CD4-positive, alpha-beta T cell treated with Interleukin-17A for 1 hour (primary cell): ENCODE data around the gene SLC43A1.

Experiments
- DNase-seq: peaks from one replicate; pipeline ENCODE4 v3.0.0-alpha.2; 2020

Gene SLC43A1

GRCh38 chr11:57497303-57498247, 17.9 kb downstream of the SLC43A1 start:
- DNase-seq, result no peak

GRCh38 chr11:57496109-57496820, 19.2 kb downstream of the SLC43A1 start:
- DNase-seq, result no peak

- DNase-seq, result peak; percentile 76
These were observed 21.7 kb downstream of the SLC43A1 start for GRCh38 chr11:57493507-57494503.

DNA sequence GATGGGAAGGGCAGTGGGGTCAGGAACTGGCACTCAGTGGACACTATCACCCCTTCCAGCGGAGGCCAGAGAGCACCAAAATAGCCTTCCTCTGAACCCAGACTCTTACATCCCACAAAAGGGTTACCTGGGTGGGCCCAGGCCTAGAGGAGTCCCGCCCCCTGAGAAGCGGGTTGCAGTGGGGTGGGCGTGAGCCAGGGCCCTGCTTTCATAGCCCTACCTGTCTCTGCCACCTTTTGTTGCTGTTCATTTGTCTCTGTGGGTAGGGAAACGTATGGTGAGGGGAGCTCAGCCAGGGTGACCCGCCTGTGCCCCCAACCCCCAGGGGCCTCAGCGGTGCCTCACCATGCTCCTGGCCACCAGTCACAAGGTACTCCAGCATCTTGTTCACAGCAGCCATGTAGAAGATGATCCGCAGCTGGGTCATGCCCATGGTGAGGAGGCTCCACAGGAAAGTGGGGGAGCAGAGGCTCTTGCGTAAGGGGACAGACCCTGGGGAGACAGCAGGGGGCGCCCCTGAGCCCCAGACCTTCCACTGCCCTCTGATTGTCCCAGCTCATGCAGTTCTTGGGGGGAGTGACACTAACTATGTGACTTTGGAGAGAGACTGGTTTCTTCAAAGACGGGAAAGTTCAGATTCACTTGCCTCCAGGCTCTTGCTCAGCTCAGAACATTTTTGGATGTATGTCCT, 24.0 kb downstream of the SLC43A1 start:
- DNase-seq, result peak; percentile 54

GRCh38 chr11:57490456-57491248, 24.9 kb downstream of the SLC43A1 start:
- no peak for DNase-seq

DNA sequence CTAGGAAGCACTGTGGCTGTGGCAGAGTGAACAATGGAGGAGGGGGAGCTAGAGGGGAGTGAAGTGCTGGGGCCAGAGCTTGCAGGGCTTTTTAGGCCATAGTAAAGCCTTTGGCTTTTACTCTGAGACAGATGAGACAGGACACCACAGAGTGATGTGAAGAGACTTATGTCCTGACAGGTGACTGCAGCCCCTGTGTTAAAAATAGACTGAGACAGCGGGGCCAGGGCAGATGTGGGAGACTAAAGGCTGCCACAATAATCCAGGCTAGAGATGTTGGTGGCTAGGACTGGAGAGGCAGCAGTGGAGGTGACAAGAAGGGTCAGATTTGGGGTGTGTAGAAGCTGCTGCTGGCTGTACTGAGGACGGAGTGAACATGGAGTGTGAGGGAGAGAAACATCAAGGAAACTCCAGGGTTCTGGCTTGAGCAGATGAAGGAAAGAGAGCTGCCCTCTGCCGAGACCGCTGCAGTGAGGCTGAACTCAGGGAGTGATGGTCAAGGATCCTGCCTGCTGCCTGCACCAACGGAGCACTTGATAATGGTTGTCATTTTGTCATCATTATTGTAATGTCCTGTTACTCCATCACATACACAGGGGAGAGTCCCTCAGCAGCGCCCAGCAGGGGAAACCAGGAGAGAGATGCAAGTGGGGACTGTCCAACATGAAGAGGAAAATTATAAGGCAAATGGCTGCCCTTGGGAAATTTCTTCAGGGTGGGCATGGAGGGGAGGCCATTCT, 27.4 kb downstream of the SLC43A1 start:
- no peak for DNase-seq

DNA sequence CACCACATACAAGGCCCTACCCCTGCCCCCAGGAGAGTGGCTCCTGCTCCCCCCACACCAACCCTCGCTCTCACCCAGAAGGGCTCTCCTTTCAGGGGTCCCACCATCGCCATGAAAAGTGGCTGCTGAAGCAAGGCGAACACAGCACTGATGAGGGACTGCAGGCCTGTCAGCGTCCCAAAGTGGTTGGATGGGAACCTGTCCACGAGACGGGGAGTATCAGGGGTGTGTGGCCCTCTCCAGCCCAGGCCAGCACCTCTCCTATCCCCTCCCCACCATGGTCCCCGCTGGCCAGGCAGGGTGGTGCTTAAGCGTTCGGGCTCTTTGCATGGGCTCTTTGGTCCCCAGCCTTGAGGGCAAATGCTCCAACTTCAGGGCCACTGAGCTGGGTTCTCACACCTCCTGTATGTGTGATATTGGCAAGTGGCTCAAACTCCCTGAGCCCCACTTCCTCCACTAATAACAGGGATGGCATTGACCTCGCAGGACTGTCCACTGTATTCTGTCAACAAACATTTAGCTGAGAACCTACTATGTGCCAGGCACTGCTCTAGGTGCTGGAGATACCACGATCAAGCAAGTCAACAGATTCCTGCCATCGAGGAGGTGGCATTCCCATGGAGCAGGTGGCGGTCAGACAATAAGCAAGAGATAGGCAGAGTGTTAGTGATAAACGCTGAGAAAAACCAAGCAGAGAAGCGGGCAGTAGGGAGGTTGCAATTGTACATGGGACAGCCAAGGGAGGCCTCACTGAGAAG, 28.3 kb downstream of the SLC43A1 start:
- DNase-seq, result no peak

DNA sequence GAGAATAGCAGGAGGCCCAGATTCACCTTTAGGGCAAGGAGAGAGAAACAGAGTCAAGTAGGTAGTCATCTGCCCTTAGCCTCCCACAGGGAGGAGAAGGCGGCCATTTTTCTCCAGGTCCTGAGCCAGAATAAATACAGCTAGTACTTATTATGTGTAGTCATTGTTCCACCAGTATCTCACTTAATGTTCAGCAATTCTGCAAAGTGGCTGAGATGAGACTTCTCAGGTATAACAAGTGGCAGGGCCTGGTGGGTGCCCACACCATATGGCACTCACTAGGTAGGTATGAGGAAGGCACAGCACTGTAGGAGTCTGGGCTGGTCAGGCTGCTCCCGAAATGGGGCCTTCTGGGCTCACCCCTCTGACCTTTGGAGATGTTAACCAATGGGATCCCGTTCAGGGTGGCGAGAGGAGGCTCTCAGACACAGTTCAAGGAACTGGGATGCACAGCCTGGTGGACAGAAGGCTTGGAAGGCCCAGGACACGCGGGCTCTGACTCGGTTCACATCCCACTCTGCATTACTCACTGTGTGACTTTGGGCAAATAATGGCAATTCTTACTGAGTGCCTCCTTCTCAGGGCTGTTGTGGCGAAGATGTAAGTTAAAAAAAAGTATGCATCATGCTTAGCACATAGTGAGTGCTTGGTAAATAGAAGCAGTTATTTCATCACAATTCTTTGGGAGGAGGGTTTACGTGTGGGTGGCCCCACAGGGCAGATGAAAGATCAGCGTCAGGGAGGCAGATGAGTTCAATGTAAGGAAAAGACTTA, 30.1 kb downstream of the SLC43A1 start:
- no peak for DNase-seq

GRCh38 chr11:57484141-57484710, 31.3 kb downstream of the SLC43A1 start:
- no peak for DNase-seq

- no peak for DNase-seq
These were observed 32.0 kb downstream of the SLC43A1 start for GRCh38 chr11:57483562-57483918.

- peak; percentile 57 for DNase-seq
These were observed 32.5 kb downstream of the SLC43A1 start for GRCh38 chr11:57482782-57483561.

DNA sequence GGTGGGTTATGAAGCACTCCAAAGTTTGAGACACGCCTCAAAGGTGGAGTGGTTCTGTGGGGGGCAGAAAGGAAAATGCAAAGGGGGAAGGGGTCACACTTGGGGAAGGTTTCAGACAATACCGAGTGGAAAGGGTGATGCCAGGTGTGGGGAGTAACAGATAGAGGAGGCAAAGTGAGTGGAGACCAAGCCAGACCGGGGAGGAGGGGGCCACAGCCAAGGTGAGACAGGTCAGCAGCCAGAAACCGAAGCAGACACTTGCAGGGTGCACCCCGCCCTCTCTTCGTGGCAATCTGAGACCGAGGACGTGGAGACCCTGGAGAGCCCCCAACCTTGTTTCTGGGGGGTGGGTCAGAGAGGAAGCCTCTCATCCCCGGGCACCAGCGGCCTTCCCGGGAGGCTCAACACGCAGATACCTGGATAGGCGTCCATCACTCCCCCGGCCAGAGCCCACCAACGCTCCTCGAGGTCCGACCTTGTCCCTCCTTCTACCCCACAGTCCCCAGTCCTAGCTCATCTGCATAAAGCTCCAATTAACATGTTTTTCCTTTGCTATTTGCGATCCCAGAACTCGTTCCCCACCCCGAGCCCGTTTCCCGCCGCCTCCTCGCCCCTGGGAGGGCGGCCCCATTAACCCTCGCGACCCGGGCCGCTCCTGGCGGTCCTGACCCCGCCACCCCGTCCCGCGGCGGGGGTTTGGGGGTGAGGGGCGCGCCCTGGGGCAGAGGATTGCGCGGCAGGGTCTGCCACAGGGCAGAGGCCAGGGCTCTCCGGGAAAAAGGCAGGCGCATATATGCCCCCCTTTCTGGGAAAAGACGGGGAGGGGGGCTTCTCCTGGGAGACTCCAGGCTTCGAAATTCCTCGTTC, 33.4 kb downstream of the SLC43A1 start:
- DNase-seq, result no peak

DNA sequence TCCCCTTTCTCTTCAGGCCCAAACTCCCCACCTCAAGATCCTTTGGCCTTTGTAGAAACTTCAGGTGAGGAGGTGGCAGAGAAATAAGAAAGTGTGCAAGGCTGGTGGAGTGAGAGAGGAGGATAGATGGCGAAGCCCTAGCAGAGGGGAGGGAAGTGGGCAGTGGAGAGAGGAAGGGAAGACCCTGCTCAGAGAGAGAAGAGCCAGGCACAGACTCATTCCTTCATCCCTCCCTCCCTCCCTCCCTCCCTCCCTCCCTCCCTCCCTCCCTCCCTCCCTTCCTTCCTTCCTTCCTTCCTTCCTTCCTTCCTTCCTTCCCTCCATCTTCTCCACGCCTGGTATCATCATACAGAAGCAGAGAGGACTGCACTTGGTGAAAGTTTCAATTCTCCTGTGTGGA, 34.2 kb downstream of the SLC43A1 start:
- no peak for DNase-seq

GRCh38 chr11:57480409-57481137, 34.9 kb downstream of the SLC43A1 start:
- peak; percentile 67 for DNase-seq

DNA sequence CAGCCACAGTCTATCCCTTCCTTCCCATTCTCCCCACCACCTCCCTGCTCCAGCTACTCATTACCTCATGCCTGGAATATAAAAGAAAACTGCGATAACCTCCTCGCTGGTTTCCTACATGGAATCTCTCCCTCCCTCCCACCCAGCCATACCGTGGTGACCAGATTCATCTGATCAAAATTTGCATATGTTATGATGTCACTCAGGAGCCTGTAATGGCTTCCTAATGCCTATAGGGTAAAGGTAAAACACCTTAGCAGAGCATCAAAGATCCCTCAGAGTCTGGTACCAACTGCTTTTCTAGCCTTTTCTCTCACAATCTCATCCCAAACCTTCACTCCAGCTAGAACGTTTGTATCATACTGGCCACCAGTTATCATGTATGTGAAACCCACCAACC, 35.6 kb downstream of the SLC43A1 start:
- DNase-seq, result no peak

GRCh38 chr11:57479021-57479663, 36.4 kb downstream of the SLC43A1 start:
- no peak for DNase-seq
